TTC549 (cell line): Measurements from ENCODE around the gene RNF128.

Source experiments
- FAIRE-seq: peaks from 2 replicates; lab custom pipeline; 2012; peaks lifted over from hg19 to GRCh38; lab: Jason Lieb, UNC

Gene RNF128, protein sequence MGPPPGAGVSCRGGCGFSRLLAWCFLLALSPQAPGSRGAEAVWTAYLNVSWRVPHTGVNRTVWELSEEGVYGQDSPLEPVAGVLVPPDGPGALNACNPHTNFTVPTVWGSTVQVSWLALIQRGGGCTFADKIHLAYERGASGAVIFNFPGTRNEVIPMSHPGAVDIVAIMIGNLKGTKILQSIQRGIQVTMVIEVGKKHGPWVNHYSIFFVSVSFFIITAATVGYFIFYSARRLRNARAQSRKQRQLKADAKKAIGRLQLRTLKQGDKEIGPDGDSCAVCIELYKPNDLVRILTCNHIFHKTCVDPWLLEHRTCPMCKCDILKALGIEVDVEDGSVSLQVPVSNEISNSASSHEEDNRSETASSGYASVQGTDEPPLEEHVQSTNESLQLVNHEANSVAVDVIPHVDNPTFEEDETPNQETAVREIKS

DNA sequence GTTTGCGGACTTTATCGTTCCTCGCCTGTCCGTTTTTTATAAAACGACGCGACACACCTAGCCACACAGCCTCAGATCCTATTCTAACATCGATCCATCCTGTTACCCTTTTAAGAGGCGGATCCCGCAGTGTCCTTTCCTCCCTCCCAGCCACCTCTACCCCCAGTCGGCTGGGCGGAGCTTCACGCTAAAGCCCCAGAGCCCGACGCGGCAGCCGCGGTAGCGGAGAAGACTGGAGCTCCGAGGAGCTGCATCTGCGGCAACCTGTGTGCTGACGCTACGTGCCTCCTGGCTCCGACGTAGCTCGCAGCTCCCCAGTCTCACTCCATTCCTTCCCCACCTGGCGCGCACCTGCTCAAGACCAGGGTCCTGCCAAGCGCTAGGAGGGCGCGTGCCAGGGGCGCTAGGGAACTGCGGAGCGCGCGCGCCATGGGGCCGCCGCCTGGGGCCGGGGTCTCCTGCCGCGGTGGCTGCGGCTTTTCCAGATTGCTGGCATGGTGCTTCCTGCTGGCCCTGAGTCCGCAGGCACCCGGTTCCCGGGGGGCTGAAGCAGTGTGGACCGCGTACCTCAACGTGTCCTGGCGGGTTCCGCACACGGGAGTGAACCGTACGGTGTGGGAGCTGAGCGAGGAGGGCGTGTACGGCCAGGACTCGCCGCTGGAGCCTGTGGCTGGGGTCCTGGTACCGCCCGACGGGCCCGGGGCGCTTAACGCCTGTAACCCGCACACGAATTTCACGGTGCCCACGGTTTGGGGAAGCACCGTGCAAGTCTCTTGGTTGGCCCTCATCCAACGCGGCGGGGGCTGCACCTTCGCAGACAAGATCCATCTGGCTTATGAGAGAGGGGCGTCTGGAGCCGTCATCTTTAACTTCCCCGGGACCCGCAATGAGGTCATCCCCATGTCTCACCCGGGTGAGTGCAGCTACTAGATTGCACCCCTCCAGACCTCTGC is at the start of gene RNF128:
TSS of gene RNF128 (plus strand) at position 217 of the 953 bp plus-strand sequence. CDS start at position 430, 213 bp downstream.
- no peak for FAIRE-seq

DNA sequence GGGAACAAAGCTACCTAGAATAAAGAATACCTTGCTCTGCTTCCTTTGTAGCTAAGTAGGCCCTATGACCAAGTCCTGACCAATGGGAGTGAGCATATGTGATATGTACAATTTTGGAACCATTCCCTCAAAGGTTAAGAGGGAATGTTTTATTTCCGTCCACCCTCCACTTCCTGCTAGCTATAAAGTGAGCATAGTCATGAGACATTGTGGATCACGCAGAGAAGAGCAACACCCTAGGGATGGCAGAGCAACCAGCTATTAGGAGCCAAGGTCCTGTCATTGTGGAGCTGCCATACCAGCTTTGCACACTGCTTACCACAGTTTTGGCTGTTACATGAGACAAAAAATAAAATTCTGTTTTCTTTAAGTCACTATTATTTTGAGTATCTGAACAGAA is 45.8 kb upstream of the RNF128 start:
- FAIRE-seq = no peak

DNA sequence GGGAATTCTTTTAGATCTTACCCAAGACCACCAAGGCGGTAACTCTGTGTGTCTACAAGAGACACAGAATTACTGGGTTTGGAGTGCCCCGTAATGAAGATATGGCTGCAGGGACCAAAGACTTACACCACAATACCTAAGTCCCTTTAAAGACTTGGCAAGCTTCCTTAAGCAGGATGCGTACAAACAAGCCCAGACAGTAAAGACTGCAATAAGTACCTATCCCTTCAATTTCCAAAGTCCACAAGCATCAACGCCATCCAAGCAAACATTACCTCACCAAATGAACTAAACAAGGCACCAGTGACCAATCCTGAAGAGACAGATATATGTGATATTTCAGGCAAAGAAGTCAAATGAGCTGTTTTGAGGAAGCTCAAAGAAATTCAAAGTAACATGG is 42.3 kb upstream of the RNF128 start:
- no peak for FAIRE-seq

DNA sequence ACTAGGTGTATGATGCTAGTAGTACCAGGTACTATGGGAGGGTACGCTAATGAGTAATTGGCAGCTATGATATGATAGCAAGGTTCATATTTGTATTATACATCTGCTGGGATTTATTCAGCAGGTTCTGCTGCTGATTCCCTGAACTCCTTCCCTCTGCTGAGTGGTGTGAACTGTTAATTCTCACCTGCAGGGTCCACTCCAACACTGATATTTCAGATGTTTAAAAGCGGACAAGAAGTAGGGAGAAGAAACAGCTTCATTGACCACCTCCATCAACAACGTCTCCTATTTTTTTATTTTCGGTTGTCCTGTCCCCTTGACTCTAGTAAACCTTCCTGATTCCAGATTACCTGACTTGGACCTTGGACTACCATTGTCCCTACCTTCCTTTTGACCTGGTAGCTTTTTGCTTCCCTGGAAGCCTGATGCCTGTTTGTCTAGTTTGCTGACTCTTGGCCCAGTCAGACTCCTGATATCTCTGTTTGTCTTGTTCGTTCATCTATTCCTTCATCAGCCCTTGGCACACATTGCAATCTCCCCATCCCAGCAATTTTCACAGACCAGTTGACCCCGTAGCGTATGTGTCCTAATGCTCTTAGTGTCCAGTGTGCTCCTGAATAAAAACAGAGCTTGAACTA is 34.0 kb upstream of the RNF128 start:
- FAIRE-seq = no peak

DNA sequence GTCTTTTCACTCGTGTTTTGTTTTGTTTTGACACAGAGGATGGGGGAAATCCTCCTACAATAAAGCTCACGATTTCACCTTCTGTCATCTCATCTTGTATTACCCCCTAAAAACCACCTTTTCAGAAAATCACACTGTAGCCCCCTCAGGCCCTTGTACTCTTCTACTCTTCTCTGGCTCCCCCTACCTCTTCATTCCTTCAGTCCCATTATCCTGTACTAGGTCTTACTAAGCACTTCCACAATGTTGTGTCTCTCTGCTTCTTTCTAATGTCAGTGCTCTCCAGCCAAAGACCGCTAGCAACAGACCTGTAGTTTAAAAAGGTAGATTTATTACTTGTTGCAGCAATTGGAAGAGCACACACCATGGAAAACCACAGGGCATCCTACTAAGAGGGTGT is 30.0 kb upstream of the RNF128 start:
- no peak for FAIRE-seq

DNA sequence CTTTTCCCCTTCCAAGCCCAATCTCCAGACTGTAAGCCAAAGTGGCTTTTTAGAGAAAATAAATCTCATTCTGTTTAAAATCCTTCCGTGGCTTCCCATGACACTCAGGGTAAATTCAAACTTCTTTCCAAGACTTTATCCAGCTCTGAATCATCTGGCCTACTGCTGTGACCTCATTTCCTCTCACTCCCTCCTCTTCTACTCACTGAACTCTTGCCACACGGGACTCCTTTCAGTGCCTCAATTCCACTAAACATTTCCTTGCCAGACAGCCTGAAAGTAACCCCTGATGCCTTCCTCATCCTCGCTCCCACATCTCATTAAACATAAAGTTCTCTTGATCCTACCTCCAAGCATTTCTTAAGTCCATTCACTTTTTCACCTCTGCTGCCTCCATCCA is 27.8 kb upstream of the RNF128 start:
- no peak for FAIRE-seq

DNA sequence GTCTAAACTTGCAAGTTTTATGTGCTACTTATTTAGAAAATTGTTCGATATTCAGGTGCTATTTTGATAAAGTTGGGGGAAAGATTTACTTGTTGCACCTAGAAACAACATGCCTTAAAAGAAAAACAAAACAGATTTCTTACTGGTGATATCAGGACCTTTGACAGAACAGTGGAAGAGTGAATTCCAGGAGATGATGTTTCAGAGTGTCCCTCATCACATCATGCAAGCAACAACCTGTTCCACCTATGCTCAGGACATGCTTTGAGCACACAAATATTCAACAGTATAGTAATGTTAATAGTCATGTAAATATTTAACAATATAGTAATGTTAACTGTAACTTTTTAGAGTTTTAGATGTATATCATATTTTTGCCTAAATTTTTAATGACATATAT is 23.9 kb upstream of the RNF128 start:
- no peak for FAIRE-seq

DNA sequence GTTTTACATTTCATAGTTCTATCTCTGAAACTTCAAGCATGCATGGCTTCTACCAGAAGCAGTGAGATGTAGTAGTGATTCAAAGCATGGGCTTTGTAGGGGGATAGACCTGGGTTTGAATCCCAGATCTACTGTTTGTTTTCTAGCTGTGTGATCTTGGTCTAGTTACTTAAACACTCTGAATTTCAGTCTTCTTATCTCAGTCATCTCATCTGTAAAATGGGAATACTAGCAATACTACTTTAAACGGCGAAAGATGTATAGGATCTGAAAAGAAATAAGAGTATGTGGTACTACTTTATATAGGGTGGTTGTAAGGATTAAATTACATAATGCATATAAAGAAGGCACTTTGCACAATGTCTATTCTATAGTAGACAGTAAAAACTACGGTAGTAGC is 20.0 kb upstream of the RNF128 start:
- FAIRE-seq = no peak

DNA sequence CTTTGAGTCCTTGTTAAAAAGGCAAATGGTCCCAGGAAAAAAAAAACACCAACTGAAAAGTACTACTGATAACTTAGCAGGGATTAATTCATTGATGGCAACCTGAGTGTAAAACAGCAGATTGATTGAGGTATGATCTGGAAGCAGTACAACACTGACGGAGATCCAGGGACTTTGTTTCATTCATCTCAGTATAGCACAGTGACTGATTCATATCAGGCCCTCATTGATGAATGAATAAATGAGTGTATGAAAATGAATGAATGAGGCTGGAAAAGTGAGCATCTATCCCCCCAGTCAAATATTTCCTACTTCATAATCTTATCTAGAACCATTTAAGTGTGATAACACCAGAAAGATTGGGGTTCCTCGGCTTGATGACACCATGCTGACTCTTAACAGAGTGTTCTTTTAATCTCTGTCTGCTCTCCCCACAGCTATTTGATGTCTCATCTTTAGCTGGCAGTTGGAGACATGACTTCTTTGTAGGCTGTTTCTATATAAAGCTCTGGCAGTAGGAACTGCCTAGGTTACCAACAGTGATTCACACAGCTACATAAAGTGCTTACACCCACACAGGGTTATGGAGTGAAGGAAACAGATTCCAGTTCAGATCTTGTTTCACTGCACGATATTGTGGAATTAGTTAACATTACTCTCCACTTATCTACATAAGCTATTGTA is 18.6 kb upstream of the RNF128 start:
- FAIRE-seq = no peak

DNA sequence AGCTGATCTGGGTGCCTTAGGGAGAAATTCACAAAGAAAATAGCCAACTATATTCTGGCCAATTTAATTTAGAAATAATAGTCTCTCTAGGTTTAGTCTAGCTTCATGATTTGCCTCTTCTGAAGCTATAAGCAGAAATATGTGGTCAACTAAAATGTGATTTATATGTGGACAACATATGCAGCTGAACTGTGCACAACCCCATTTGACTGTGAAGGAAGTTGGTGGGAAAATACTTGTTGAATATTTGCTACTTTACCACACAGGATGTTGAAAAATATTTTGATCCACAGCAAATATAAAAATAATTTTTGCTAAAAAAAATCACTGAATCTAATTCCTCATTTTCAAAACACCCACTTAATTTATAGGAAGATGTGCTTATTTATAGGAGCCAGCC is 15.7 kb upstream of the RNF128 start:
- FAIRE-seq = no peak

DNA sequence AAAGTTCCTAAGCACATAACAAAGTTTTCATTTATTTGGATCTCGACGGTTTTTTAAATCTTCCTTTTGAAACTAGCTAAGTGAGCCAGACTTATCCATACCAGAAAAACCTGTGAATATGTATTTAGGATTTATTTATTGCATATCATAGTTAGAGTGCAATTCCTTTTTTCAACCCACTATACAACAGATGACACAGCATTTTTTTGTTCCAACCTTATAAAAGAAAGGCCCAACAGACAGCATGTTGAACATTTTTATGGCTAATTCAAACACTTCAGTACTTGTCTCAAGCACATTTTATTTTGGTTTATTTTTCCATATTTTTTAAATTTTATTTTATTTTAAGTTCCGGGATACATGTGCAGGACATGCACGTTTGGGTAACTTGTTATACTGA is 15.1 kb upstream of the RNF128 start:
- no peak for FAIRE-seq

DNA sequence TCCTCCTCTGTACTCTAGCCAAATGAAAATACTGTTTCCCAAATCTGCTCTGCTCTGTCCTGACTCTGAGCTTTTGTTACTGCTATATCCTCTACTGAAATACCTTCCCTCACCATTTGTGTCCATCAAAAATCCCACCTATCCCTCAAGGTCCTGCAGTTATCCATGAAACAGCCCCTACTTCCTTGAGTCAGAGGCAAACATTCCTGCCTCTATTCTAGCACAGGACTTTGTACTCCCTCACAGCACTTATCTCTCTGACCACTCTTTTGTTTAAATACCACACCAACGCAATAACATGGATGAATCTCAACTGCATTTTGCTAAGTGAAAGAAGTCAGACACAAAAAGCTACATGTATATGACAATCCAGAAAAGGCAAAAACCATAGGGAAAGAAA is 10.5 kb upstream of the RNF128 start:
- no peak for FAIRE-seq

DNA sequence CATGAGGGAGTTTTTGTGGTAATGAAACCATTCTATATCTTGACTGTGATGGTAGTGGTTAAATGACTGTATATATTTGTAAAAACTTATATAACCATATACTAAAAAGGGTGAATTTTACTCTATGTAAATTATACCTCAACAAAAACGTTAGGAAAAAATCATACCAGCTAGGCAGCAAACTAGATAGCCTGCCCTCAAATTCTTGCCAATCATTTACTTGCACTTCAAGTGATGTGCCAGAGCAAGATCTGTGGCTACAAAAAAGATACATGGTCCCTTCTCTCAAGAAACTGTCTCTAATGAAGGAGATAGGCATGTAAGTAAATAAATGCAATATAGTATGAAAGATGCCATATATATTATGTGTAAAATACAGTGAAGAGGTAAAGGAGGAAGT is 10.0 kb upstream of the RNF128 start:
- FAIRE-seq = no peak

DNA sequence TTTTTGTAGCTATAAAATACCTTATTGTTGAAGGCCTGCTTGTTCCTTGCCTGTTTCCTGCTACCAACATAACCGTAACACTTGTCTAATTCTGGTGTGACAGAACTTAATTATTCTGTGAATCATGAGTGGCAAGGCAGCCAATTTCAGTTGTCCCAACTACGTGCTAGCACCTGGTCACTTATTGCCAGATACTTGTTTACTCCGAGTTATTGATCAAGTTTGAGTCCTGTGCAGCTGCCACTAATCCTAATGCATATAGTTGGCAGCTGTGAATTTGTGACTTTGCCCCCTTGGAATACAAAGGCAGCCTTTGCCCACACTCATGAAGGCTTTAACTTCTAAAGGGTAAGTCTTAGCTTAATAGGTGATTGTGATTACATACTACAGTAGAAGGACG is 7.8 kb upstream of the RNF128 start:
- no peak for FAIRE-seq

DNA sequence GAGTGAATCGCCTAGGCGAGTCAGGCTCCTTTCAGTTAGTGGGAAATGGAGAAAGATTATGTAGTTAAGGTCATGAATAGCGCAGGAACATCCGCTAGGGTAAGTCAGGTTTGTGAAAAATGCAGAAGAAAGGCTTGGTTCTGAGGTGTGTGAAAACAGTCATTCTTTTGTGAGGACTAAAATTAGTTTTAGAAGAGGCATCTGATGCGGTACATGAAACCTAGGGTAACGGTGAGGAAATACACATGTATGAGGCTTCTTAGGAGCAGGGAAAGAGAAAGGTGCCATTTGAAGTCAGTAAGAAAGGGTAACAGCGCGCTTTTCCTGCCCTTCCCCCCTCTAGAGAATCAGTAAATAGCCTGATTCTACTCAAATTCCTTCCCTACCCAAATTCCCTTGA is 570 bp upstream of the RNF128 start:
- FAIRE-seq = no peak

DNA sequence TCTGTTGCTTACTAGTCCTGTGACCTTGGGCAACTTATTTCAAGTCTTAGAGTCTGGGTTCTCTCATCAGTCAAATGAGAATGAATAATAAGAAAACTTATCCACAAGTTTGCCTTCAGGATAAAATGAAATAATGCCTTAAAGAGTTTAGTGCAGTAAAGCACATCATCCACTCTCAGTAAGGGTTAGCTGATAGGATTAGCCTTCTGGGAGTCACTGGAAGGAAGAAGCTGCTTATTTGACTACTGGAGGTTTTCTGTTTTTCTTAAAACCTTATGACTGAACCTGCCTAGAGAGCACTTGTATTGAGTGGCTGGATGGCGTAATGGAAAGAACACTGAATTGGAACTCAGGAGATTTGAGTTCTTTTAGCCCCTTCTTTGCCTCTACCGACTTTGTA is 1.8 kb downstream of the RNF128 start:
- no peak for FAIRE-seq

DNA sequence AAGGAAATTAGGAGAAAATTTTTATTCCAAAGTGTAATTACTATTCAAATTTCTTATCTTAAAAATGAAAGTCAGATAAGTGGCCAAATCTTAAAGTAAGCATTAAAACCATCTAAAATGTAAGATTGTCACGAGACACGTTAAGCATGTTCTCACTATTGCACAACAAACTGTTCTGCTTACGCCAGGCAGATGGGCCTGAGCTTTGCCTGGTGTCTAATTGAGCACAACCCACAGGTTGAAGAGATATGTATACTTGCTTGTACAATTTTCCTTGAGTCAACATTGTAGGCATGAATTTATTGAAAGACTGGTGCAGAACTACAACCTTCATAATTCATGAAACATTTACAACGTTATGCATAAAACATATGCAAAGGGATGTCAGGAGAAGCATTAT is 3.9 kb downstream of the RNF128 start:
- FAIRE-seq = no peak

DNA sequence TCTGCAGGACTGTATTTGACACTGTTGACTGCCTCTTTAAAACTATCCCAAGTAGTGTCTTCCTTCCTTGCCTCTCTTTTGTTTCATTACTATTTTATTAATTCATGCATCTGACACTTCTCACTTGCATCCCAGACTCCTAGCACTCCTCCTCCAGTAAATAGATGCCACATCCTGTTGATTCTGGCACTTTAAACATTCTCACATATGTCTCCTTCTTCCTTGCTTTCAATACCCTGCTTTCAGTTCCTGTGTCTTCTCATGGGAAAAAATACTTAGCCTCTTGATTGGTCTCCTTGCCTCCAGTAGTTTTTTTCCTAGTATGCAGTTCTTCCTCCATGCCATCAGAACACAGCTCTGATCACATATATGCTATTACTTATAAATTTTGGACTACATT is 5.1 kb downstream of the RNF128 start:
- no peak for FAIRE-seq

DNA sequence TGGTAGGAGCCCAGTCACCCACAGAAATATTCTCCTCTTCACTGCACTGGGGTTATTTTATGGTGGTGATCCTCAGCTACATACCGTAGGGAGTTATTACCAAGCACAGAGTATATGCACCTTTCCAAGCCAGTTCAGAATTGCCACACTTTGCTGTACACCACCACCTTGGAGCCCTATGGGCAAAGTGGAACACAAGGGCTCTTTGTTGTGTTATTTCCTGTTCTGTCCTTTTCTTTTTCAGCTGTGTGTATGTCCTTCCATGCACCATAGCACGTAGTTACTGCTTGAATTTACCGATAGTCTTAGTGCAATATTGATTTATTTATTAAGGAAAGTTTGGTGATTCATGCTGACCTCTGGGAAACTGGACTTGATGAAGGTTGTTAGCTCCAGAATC is 8.3 kb downstream of the RNF128 start:
- no peak for FAIRE-seq

DNA sequence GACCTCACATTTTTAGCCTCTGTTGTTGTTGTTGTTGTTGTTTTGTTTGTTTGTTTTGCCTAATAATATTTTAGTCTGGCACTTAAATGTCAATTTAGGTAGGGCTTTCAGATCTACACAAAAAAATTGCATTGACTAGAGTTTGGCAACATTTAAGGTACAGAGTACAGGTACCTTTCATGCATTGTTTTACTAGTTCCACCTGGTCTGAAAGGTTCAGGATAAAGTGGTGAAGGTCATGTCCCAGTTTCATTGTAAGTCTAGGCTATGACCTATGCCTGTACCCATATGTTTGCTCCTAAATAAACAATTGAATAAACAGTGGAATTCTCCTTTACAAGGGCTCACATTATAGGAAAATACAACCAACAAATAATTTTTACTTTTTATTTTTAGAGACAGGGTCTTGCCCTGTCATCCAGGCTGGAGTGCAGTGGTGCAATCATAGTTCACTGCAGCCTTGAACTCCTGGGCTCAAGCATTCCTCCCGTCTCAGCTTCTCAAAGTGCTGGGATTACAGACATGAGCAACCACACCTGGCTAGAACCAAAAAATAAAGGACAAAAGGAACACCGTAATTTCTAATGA is 13.8 kb downstream of the RNF128 start:
- FAIRE-seq = no peak

DNA sequence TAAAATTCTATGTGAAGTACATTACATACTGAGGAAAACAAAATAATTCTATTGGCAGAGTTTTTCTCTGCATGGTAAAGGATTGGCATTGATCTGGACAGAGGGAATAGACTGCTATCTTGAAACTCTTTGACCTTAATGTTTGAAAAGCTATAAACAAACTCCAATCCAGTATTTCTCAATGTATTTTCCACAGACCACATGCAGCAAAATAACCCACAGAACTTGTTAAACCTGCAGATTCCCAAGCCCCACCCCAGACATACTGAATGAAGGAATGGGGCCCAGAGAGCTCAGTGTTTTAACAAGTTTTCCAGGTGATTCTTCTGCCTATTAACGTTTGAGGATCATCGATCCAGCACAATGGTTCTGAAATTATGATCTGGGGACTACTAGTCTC is 15.7 kb downstream of the RNF128 start:
- FAIRE-seq = no peak

DNA sequence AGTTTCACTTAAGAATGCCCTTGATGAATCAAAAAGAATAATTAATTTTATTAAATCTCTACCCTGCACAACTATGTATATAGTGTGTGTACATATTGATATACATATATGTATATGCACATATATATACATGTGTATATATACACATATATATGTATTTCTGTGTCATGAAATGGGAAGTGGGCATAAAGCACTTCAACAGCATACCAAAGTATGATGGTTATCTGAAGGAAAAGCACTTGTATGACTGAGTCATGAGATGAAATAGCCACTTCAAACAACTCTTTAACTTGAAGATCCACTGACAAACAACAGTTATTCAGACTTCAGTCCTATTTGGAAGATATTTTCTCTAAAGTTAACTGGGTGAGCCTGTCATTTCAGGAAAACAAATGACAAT is 16.3 kb downstream of the RNF128 start:
- FAIRE-seq = no peak
